Measurements from ENCODE around the gene AUTS2.

The AUTS2 gene

GRCh38 chr7:70113536-70113935 is 515.3 kb downstream of the AUTS2 start:
- no peak overlapping the region for H3K4me3 ChIP-seq (ENCODE audit: low read depth, low read length)
- TF ChIP-seq CTCF (IDR thresholded peaks at IDR 0.05; ENCODE audit: borderline replicate concordance, insufficient read depth, low read depth, low read length), result no peak

- TF ChIP-seq CTCF (IDR thresholded peaks at IDR 0.05; ENCODE audit: borderline replicate concordance, insufficient read depth, low read depth, low read length), result no peak
- H3K4me3 ChIP-seq (ENCODE audit: low read depth, low read length), result no peak overlapping the region
Measured at GRCh38 chr7:70114806-70115205, 516.5 kb downstream of the AUTS2 start.

- H3K4me3 ChIP-seq (ENCODE audit: low read depth, low read length), result no peak overlapping the region
- TF ChIP-seq CTCF (IDR thresholded peaks at IDR 0.05; ENCODE audit: borderline replicate concordance, insufficient read depth, low read depth, low read length), result no peak
Measured at GRCh38 chr7:70116244-70116643, 518.0 kb downstream of the AUTS2 start.

GRCh38 chr7:70116867-70117266 is 518.6 kb downstream of the AUTS2 start:
- TF ChIP-seq CTCF (IDR thresholded peaks at IDR 0.05; ENCODE audit: borderline replicate concordance, insufficient read depth, low read depth, low read length), result no peak
- no peak overlapping the region for H3K4me3 ChIP-seq (ENCODE audit: low read depth, low read length)

- no peak overlapping the region for H3K4me3 ChIP-seq (ENCODE audit: low read depth, low read length)
- TF ChIP-seq CTCF (IDR thresholded peaks at IDR 0.05; ENCODE audit: borderline replicate concordance, insufficient read depth, low read depth, low read length), result no peak
Measured at GRCh38 chr7:70120851-70121250, 522.6 kb downstream of the AUTS2 start.

- H3K4me3 ChIP-seq (ENCODE audit: low read depth, low read length), result no peak overlapping the region
- no peak for TF ChIP-seq CTCF (IDR thresholded peaks at IDR 0.05; ENCODE audit: borderline replicate concordance, insufficient read depth, low read depth, low read length)
Measured at GRCh38 chr7:70131817-70132216, 533.5 kb downstream of the AUTS2 start.

- no peak for TF ChIP-seq CTCF (IDR thresholded peaks at IDR 0.05; ENCODE audit: borderline replicate concordance, insufficient read depth, low read depth, low read length)
Measured at GRCh38 chr7:70132226-70132851, 534.1 kb downstream of the AUTS2 start.

More at GRCh38 chr7:70132226-70132851, 534.1 kb downstream of the AUTS2 start:
- no peak overlapping the region for H3K4me3 ChIP-seq (ENCODE audit: low read depth, low read length)

Measured in GM12875 (cell line).